HEK293 (cell line): ENCODE results near the gene PEPD.

Source experiments
- CTCF ChIP-seq: fragments of 450-650 bp; formaldehyde crosslinking; IDR thresholded peaks from 2 replicates; pipeline ENCODE4 v1.5.1; 2016; ENCODE audit warnings: missing biosample characterization, missing genetic modification characterization
- ZNF274 ChIP-seq, 2 experiments: fragments of 200-500 bp in 1 of 2; fragments of 450-650 bp in 1 of 2; sonication (Bioruptor generic) in 1 of 2; formaldehyde crosslinking in 1 of 2; IDR thresholded peaks; 2 replicates each; pipeline versions ENCODE4 v1.5.1 to v1.6.1; 2014 to 2016; ENCODE audit warnings: borderline replicate concordance in 1 of 2, inconsistent platforms in 1 of 2, low read length in 1 of 2, missing biosample characterization in 1 of 2, missing genetic modification characterization in 1 of 2
- TF ChIP-seq, protein P1 (sequence below): fragments of 450-650 bp; formaldehyde crosslinking; IDR thresholded peaks from 2 replicates; pipeline ENCODE4 v1.5.1; 2016; ENCODE audit warnings: missing biosample characterization, missing genetic modification characterization

DNA sequence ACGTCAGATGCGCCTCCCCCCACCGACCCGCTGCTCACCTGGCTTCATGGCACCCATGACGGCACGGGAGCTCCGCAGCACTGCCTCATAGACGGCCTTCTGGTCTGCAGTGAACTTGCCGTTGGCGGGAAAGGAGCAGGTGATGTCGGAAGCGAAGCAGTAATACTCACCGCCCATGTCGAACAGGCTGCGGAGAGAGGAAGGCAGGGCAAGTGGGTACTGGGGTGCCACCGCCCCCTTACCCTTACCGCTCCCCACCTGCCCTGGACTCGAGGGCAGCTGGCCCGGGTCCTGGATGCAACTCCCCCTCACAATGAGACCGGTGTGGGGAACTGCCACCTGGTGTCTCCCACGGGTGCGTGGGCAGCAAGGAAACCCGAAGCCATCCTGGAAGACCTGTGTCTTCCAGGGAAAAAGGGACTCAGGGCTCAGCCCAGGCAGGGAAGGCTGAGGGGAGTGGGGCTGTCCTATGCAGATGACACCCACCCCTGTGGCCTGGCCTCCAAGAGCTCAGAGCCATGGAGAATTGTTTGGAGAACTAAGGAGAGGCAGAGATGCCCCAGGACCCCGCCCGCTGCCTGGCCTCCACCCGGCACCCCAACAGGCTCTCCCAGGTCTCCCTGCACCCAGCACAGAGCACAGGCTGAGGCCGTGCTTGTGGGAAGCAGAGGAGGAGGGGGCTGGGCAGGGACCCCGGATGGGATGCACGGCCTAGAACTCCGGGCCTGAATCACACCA is 119.7 kb downstream of the PEPD start:
- TF ChIP-seq CTCF (no peak), ZNF274 (IDR thresholded peaks at IDR 0.05; ENCODE audit: low read length) (no peak), ZNF274 (tag by site-specific recombination; IDR thresholded peaks at IDR 0.05; ENCODE audit: borderline replicate concordance) (no peak)
- TF ChIP-seq, protein P1, sequence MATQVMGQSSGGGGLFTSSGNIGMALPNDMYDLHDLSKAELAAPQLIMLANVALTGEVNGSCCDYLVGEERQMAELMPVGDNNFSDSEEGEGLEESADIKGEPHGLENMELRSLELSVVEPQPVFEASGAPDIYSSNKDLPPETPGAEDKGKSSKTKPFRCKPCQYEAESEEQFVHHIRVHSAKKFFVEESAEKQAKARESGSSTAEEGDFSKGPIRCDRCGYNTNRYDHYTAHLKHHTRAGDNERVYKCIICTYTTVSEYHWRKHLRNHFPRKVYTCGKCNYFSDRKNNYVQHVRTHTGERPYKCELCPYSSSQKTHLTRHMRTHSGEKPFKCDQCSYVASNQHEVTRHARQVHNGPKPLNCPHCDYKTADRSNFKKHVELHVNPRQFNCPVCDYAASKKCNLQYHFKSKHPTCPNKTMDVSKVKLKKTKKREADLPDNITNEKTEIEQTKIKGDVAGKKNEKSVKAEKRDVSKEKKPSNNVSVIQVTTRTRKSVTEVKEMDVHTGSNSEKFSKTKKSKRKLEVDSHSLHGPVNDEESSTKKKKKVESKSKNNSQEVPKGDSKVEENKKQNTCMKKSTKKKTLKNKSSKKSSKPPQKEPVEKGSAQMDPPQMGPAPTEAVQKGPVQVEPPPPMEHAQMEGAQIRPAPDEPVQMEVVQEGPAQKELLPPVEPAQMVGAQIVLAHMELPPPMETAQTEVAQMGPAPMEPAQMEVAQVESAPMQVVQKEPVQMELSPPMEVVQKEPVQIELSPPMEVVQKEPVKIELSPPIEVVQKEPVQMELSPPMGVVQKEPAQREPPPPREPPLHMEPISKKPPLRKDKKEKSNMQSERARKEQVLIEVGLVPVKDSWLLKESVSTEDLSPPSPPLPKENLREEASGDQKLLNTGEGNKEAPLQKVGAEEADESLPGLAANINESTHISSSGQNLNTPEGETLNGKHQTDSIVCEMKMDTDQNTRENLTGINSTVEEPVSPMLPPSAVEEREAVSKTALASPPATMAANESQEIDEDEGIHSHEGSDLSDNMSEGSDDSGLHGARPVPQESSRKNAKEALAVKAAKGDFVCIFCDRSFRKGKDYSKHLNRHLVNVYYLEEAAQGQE, result no peak
